Calu3 (cell line): ENCODE data around the gene ALCAM. TPM values are rescaled to one million over a fixed set of nuclear protein-coding genes. Genes with fewer than 3 reads are reported as not detected.

ENCODE experiments used
- BruUV-seq: library from RNA; stranded (reverse); fragments of 400-500 nt; replicated peaks from 2 replicates; lab custom pipeline; 2021; lab: Mats Ljungman, UMichigan
- CTCF ChIA-PET: fragments of 300-600 bp; sonication (Branson Sonifier 250); formaldehyde crosslinking; loops from one replicate; lab custom pipeline; 2022; ENCODE audit warnings: antibody characterized with exemption; lab: Charles Lee
- DNase-seq: peaks from one replicate; pipeline ENCODE4 v3.0.0; 2022
- H3K27ac Mint-ChIP-seq: one replicate; pipeline ENCODE4 v1.8.0; 2022; ENCODE audit warnings: mixed read lengths; ENCODE audit not compliant: unreplicated experiment
- H3K27me3 Mint-ChIP-seq: one replicate; pipeline ENCODE4 v1.8.0; 2022; ENCODE audit warnings: mixed read lengths; ENCODE audit not compliant: unreplicated experiment
- H3K36me3 Mint-ChIP-seq: one replicate; pipeline ENCODE4 v1.8.0; 2022; ENCODE audit warnings: mild to moderate bottlenecking, moderate library complexity, mixed read lengths; ENCODE audit not compliant: insufficient read depth, unreplicated experiment
- H3K4me1 Mint-ChIP-seq: one replicate; pipeline ENCODE4 v1.8.0; 2022; ENCODE audit warnings: mild to moderate bottlenecking, low read depth, mixed read lengths; ENCODE audit not compliant: unreplicated experiment
- H3K4me3 Mint-ChIP-seq: one replicate; pipeline ENCODE4 v1.8.0; 2022; ENCODE audit warnings: mild to moderate bottlenecking, low read depth, moderate library complexity, mixed read lengths; ENCODE audit not compliant: unreplicated experiment
- H3K9me3 Mint-ChIP-seq: one replicate; pipeline ENCODE4 v1.8.0; 2022; ENCODE audit warnings: low read depth, mixed read lengths; ENCODE audit not compliant: unreplicated experiment
- CTCF ChIP-seq: fragments of 200-600 bp; IDR thresholded peaks from one replicate; pipeline ENCODE4 v1.8.0; 2022; ENCODE audit warnings: antibody characterized with exemption; ENCODE audit not compliant: unreplicated experiment
- intact Hi-C: fragments of 100-400 bp; cut with micrococcal nuclease; formaldehyde crosslinking; loops from one replicate; pipeline ENCODE4 v1.10.0; 2022; ENCODE audit not compliant: unreplicated experiment
- total RNA-seq: library from RNA; stranded (reverse); gene quantifications from 2 replicates; pipeline ENCODE4 v1.2.3, GENCODE V29; 2022

The ALCAM gene
- total RNA-seq, 1 experiment from 2014 or later, result 166 TPM

- no peak overlapping the region for H3K27ac Mint-ChIP-seq
Observed at GRCh38 chr3:105352976-105353375, 13.7 kb upstream of the ALCAM start.

GRCh38 chr3:105353485-105354161 is 13.1 kb upstream of the ALCAM start:
- no peak for TF ChIP-seq CTCF
- H3K4me3 Mint-ChIP-seq, result peak overlapping the region; percentile 64
- no peaks in the 10 kb centered on the region for H3K27me3 Mint-ChIP-seq
- peak; percentile 24 for DNase-seq
- H3K36me3 Mint-ChIP-seq, result no peaks in the 10 kb centered on the region
- H3K9me3 Mint-ChIP-seq, result no peaks in the 10 kb centered on the region
- BruUV-seq, result TSS peak; percentile 41
- H3K27ac Mint-ChIP-seq, result peak overlapping the region; percentile 40
- CTCF ChIA-PET, result no interaction called here
- intact Hi-C loops, result no loop called here
- H3K4me1 Mint-ChIP-seq, result peaks cover 36% of the 10 kb centered on the region

More at GRCh38 chr3:105352976-105353375, 13.7 kb upstream of the ALCAM start:
- Mint-ChIP-seq H3K4me1 (peaks cover 36% of the 10 kb centered on the region), H3K9me3 (no peaks in the 10 kb centered on the region), H3K4me3 (peak overlapping the region; percentile 64), H3K36me3 (no peaks in the 10 kb centered on the region), H3K27me3 (no peaks in the 10 kb centered on the region)
- no peak for TF ChIP-seq CTCF
- intact Hi-C loops, result no loop called here
- no peak for DNase-seq
- CTCF ChIA-PET, result interaction anchor here (0.6 kb wide), 1 partner anchor 49 kb away, joined by 4 read pairs; no protein-coding TSS in a partner anchor
- BruUV-seq, result no TSS peak

- no TSS peak for BruUV-seq
- Mint-ChIP-seq H3K27me3 (no peaks in the 10 kb centered on the region), H3K9me3 (no peaks in the 10 kb centered on the region), H3K4me1 (peaks cover 43% of the 10 kb centered on the region), H3K4me3 (peak overlapping the region; percentile 64), H3K36me3 (no peaks in the 10 kb centered on the region), H3K27ac (peak overlapping the region; percentile 40)
- intact Hi-C loops, result no loop called here
- TF ChIP-seq CTCF, result no peak
- DNase-seq, result no peak
- CTCF ChIA-PET, result no interaction called here
Observed at GRCh38 chr3:105354429-105354828, 12.3 kb upstream of the ALCAM start.

DNA sequence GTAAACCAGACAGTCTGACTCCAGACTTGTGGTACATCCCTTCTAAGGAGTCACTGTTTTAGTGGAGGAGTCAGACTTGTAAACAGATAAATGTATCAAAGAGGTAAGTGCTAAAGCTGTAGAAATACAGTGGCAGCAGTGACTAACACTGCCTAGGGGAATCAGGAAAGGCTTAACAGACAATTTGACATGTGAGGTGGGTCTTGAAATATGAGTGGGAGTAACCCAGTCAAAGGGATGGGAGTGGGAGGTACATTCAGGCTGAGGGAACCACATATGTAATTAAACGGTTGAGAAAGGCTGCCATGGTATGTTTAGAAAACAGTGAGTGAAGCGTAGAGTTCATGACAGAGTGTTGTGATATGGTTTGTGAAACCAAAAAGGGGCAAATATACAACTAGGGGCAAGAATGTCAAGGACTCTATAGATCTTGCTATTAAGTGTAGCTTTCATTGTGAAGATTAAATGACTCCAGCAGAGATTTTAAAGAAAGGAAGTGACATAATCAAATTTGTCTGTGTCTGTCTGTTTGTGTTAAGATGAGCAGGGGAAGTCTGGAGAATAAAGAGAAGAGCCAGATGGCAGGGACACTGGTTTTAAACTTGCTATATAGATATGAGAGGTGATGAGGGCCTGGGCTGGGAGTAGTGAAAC is 11.2 kb upstream of the ALCAM start:
- BruUV-seq, result no TSS peak
- H3K27me3 Mint-ChIP-seq, result no peaks in the 10 kb centered on the region
- H3K9me3 Mint-ChIP-seq, result no peaks in the 10 kb centered on the region
- TF ChIP-seq CTCF, result no peak
- CTCF ChIA-PET, result no interaction called here
- H3K4me1 Mint-ChIP-seq, result peaks cover 44% of the 10 kb centered on the region
- H3K4me3 Mint-ChIP-seq, result no peak overlapping the region
- DNase-seq, result no peak
- H3K27ac Mint-ChIP-seq, result no peak overlapping the region
- intact Hi-C loops, result no loop called here
- no peaks in the 10 kb centered on the region for H3K36me3 Mint-ChIP-seq
